Activated naive CD8-positive, alpha-beta T cell treated with anti-CD3 and anti-CD28 coated beads, Interleukin-2, amount 50 U/mL, for 16 hours (primary cell): ENCODE data around the gene ILDR1.

Source experiments
- DNase-seq: peaks from one replicate; pipeline ENCODE4 v3.0.0-alpha.2; 2020; ENCODE audit warnings: low read depth, low spot score

ILDR1 gene

DNA sequence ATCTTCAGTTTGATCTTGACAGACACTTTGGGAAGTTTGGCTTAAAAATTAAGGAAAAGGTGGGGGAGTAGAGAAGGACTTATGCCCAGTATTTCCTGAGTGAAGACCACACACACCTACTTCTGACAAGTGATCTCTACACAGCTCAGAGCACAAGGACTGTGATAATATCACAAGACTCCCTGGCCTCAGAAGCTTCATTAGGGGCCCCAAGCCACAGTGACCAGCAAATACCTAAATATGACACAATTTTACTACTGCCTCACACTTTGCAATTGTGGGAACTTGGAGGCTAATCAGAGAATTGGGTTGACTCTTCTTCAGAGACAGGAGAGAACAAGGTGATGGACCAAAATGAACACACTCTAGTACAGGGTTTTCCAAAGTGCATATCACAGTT lies 2.6 kb downstream of the ILDR1 start:
- no peak for DNase-seq

DNA sequence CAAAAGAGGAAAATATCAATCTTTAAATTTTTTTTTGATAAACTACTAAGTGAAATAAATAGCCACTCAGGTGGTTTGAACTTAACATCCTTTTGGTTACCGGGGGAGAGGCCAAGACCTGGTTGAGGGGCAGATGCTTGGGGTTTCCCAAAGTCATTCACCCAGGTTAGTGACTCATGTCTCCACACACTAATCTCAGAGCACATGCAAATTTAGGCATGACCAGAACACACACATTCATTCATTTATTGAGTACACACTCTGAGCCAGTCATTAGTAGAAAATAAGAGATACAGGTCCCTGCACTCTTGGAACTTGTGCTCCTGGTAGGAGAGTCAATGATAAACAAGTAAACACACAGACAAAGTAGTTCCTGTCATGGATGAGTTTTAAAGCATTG lies 7.3 kb downstream of the ILDR1 start:
- DNase-seq: no peak

DNA sequence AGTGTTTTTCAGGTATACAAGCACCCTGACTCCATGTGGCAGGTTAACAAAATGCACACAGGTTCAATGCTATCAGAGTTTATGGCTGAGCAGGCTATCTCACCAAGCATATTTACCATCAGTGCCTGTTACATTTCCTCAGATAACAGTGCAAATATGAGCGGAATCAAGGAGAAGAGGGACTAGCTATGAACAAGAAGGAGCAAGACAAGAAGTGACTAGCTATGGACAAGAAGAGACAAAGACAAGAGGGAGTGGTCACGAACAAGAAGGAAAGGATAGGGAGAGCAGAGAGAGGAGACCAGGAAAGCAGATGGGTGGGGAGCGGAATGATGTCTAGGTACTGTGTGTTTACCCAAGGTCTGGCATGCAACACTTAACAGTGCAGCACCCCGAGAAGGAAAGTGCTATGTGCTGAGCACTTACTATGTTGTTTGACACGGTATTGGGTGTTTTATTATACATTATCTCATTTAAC lies 8.6 kb downstream of the ILDR1 start:
- DNase-seq: no peak

DNA sequence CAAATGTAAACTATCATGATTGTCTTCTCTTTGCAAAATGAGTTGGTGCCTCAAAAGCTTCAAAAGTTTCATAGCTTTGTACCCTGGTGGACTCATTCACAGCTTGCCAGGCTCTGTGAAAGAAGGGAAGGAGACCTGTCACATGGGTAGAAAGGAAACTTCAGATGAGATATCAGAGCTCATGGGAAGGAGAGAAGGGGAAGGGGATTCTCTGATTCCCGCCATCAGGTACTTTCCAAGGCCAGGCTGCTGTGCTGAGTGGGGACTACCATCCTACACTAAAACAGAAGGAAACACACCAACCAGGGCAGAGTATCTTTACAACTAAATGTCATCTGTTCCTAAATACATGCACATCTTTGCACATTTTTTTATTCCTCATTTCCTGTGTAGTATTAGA lies 9.2 kb downstream of the ILDR1 start:
- no peak for DNase-seq

DNA sequence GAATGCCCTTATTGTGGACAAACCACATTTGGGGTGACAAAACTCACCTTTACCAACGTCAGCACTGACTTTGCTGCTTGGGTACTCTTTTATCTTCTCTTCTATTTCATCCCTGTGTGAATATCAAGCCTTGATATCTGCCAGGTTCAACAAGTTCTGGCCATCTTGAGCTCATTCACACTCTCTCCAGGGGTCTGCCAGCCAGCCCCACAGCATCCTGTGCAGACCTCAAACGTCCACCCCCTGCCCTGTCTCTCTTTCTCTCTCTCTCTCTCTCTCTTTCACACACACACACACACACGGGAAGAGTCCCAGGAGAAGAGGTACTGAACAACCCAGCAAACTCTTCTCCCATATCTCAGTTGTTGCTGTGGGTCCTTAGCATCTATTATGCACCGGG lies 10.7 kb downstream of the ILDR1 start:
- DNase-seq: no peak

DNA sequence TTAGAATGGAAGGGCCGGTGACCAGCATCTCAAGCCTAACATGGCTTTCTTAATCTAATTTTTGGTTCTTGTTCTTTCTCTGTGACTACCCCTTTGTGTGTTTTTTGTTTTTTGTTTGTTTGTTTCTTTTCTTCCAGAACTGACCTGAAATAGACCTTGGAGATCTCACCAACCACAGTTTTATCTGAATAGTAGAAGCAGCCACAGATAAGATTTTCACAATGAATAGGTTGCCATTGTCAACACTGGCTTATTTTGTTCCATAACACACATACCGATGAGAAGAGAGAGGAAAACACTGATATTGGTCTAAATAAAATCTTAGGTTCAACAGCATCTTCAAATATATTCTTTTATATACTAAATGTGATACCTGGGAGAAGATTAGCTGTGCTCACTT lies 11.5 kb downstream of the ILDR1 start:
- no peak for DNase-seq

DNA sequence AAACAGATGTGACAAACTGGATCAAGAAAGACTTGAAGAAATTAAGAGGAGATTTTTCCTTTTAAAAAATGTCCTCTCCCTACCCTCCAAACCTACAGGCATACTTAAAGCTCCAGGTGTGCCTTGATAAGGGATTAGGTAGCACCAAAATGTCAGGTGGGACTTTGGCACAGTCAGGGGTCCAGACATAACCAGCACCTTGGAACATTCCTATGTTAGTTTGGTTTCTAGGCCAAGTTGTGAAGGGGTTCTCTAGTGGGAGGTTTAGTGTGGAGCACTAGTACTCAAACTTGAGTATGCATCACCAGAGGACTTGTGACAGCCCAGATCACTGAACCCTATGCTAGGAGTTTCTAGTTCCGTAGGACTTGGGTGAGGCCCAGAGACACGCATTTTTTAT lies 13.9 kb downstream of the ILDR1 start:
- no peak for DNase-seq

DNA sequence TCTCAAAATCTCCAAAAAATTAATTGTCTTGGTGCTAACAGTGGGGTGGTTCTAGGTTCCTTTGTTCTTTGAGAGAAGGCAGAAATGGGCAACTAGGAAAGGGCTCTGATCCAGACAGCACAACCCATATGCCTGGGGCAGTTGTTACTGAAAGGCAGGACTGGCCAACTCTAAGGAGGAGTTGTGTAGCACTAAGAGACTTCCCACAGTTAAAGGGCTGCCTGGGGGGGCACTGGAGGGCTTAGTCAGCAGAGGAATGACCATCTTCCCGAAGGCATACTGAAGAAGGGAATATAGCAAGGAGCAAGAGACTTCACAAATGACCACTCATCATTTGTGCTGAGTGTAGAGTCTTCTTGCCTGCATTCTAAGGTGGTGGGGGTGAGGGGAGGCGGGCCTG lies 15.8 kb downstream of the ILDR1 start:
- no peak for DNase-seq

DNA sequence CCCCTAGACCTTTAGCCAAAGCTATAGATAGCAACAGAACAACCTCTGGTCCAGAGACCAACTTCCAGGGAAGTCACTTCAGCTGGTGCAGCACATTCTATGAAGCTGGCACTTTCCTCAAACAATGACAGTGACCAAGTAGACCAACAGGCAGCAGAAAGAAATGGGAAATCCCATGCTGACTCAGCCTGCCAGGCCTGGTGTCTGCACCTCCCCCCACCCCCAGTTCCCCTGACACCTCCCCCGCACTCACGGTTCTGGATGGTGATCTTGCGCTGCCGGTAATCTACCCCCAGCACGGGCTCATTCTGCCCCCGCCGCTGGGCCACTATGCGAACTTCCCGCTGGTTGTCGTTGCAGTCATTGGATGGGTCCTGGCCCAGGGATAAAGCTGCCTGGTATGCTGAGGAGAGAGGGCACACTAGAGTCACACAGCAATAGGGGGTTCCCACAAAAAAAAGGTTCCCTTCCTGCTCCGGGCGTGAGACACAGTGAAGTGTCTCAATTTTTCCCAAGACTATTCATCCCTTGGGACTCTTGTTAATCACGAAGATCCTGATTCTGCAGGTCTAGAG lies 17.0 kb downstream of the ILDR1 start:
- no peak for DNase-seq

DNA sequence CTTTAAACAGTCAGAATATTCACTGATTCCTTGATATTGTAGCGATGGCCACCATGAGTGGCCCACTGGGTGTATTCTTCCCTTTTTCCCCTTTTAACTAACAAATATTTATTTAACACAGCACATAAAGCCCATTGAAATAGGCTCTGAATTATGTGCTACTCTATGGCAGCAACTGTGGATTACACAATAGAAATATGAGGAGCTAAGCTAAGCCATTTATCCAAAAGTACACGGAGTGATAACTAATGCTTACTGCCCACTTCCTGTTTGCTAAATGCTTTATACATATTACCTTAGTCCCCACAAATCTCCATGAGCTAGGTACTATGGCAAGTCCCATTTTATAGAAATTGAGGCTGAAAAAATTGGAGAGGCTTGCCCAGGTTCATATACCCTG lies 17.9 kb downstream of the ILDR1 start:
- DNase-seq: no peak

DNA sequence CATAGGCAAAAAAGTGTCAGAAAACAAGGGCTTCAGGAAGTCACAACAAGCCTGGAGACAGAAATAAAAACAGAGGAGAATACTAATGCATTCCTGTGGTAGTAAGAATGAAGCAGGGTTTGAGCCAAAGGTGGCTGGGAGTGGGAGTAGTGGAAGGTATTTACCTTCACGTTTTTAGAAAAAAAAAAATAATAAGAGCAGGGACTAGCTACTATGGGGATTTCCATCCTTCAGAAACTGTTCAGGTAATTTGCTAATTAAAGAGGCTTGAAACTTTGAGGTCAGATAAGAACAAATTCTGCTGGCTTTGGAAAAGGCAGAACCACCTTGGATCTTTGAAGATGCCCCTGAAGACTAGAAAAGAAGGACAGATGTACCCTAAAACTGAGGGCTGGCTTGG lies 18.4 kb downstream of the ILDR1 start:
- DNase-seq: no peak

DNA sequence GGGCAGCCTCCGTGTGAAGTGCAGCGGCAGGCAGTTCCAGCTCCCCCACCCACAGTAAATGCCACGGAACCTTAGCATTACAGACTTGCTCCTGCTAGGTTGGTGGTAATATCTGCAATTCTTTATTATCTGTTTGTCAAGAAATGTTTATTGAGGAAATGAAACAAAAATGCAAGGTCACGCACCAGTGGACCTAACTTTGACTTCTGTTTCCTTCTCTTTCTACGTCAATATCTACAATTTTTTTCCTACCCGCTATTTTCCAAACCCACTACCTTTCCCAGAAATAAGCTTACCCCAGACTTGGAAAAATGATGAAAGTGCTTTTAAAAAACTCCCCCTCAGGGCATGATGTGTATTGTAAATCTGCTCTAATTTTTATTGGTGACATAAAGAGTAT lies 18.9 kb downstream of the ILDR1 start:
- no peak for DNase-seq

DNA sequence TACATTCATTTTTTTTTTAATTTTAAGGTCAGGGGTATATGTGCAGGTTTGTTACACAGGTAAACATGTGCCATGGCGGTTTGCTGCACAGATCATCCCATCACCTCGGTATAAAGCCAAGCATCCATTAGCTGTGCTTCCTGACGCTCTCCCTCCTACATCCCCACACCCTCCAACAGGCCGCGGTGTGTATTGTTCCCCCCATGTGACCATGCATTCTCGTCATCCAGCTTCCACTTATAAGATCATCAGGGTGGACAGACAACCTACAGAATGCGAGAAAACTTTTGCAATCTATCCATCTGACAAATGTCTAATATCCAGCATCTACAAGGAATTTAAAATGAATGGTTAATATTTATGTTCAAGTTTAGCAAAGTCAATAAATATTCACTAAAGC lies 19.4 kb downstream of the ILDR1 start:
- DNase-seq: no peak

DNA sequence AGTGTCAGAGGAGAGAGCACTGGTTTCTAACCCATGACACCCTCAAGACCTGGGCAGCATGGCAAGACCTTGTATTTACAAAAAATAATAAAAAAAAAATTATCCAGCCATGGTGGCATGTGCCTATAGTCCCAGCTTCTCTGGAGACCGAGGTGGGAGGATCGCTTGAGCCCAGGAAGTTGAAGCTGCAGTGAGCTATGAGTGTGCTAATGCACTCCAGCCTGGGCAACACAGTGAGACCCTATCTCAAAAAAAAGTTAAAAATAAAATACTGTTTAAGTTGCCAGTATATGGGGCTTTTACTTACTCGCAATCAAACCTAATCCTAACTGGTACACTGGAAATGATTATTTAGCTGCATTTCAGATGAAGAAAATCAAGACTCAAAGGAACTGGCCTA lies 20.2 kb downstream of the ILDR1 start:
- DNase-seq: no peak

DNA sequence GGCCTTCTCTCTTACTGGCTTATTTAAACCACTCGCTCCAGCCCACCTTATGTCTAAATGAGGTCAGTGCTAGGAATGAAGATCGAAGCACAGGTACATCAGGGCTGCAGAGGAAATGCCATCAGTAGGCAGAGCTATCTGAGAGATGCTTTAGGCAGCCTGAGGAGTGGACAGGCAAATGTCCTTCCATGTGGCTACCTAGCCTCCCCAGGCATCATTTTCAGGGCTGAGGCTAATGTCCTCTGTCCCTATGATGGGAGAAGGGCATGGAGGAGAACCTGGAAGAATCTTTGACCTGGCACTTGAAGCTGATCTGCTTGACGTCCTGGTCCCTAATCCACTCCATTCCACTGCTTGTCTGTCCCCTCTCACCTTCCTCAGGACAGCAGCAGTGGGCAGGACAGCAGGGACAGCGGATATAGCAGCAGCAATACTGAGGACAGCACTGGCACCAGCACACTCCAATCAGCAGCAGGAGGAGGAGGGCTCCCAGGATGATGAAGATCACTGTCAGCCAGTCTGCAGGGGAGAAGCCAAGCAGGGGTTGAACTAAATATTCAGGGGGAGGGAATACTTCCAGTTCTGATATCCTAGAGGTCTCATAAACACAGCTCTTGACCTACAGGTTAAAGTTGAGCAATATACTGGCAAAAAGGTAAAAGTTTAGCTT lies 21.0 kb downstream of the ILDR1 start:
- no peak for DNase-seq

DNA sequence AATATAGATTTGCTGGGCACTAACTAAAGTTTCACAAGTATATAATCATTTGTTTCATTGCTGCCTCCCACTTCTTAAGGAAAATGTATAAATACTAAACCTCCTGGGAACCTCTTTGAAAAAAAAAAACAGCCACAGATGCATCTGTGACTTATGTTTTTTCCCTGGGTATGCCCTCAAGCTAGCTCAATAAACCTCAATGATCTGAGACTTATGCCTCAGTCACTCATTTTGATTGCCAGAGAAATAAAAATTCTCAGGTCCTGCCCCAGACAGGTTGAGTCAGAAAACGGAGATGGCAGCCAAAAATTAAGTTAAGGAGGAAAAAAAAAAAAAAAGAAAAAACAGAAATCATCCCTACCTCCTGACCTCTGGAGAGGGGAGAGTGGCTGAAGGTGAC lies 22.1 kb downstream of the ILDR1 start:
- no peak for DNase-seq

DNA sequence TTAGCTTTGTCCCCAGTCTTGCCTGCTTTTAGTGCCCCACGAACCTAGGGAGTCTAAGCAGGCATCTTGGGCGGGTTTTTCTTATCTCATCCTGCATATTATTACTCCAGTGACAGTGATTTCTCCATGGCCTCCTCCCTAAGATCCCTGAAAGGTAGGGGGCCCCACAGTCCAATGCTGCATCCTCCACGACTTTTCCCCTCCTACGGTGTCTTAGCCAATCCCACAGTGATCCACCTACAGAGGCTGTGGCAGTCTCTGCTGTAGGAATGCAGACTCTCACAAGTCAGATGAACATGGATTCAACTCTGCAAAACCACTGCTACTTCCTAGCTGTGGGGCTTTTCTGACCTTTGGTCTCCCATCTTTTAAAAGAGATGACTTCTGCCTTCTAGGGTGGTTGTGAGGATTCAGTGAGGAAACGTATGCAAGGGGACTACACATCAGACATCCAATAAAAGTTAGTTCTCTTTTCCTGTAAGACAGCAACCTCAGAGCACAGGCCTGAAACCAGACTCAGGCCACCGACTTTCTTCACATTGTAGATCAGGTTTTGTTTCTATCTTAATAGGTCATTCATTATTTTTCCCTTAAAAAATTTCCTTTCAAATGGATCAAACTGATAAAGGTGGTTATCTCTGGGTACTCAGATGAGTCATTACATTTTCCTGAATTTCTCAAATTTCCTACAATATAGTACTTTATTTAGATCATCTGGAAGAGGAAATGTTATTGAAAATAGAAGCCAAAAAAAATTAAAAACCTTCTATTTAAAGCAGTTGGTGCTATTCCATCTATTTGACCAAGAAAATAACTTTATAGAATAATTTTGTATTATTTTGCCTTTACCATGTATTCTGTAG lies 23.2 kb downstream of the ILDR1 start:
- no peak for DNase-seq

DNA sequence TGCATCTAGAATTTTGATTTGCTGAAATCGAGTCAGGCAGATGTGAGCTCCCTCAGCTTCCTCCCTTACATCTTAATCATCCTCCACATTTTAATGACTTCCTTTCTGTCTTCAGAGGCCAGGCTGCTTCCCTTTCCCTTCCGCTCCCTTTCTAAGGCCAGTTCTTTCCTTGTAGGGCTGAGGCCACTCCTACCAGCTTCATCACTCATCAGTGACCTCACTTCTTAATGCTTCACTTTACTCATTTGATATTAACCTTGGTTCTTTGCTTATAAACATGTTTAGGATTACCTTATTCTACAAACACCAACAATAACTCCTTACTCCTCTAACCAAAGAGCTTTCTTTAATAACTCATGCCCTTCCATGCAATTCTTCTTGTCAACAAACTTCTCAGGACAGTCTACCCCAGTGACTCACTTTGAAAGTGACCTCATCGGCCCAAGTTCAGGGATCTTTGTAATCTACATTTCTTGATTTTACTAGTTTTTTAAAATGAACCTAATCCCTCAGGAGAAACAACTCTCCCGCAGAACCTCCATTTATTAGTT lies 23.9 kb downstream of the ILDR1 start:
- no peak for DNase-seq

DNA sequence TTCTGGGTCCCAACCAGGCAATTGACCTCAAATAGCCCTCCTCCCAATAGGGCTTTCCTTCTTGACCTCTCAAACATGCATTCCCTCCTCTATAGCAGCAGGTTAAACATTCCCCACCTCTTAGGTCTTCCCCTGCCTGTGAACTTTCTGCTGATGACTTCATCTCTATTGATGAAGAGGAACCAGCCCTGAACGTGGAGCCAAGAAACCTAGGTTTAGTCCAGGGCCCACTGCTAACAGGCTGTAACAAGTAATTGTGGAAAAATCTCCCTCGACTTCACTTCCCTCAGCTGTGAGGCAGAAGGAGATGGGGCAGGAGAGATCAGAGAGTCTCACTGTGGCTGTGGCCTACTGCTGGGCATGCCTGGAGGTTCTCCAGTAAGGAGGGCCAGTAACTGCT lies 24.7 kb downstream of the ILDR1 start:
- no peak for DNase-seq

DNA sequence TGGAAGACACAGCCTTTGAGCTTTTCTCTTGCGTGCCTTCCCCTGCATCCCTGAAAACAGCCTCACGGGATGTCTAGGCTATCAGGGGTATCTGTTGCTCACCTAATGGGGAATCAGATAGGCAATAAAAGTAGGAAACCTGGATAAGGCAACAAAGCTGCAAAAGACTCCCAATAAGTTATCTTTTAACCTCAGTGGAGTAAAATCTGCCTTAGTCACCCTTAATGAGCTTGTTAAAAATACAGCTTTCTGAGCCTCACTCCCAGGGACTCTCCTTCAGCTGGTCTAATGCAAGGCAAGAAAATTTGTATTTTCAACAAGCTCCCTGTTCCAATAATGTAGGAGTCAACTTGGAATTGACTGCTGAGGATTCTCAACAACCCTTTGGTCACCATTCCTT lies 25.6 kb downstream of the ILDR1 start:
- no peak for DNase-seq

DNA sequence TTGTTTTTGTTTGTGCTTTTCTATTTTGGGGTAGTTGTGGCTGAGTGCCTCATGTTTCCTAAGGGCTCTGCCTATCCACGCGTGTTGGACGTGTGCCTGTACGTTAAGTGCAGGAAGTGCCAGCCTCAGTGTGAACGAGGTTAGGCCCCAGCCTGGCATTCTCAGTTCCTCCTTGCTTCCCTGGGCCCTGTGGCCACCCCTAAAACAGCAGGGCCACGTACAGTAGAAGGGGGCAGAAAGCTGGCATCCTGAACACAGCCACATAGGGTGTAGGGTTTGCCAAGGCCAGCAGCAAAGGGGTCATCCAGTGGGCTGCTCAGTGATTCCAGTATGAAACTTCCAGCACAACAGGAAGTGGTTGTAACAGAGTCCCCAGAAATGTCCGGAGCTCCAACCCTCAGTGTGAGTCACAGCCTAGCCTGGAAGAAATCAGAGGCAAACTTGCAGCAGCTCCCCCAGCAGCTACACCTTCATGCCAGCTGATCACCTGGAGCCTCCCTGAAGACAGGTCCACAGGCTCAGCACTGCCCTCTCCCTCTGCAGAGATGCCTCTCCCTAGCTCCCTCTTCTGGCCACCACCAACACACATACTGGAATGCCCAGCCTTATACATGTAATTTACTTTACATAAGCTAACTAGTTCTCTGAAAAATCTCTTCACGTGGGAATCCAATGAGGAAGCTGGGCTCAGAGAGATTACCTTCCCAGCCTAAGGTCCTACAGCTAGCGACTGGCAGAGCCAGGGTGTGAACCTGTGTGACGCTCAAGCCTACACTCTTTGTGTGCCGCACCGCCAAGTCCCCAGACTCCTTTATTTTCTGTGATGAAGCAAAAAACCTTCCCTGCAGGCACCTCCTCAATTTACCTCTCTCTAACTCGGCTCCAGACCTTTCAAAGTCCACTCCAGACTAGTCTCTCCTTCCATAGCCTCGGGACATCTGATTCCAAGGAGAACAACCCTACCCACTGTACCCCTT lies 26.6 kb downstream of the ILDR1 start:
- DNase-seq: no peak
